HUES6 (cell line): ENCODE results near the gene AKR1C2.
"Not testable (repeated sequence)": the region's sequence is repeated elsewhere in the genome, so short reads cannot be mapped to it uniquely, and the experiment has no call there.

ENCODE experiments used
- H3K27ac ChIP-seq: 2 replicates; pipeline ENCODE4 v1.7.0; 2013; ENCODE audit warnings: low read depth, mild to moderate bottlenecking, low read length, inconsistent platforms
- H3K27me3 ChIP-seq: 2 replicates; pipeline ENCODE4 v1.6.1; 2013; ENCODE audit warnings: low read length; ENCODE audit not compliant: control insufficient read depth, insufficient read depth
- H3K36me3 ChIP-seq: 2 replicates; pipeline ENCODE4 v1.6.1; 2013; ENCODE audit warnings: low read length; ENCODE audit not compliant: control insufficient read depth, insufficient read depth
- H3K4me1 ChIP-seq: 2 replicates; pipeline ENCODE4 v1.6.1; 2013; ENCODE audit warnings: low read length; ENCODE audit not compliant: control insufficient read depth, insufficient read depth
- H3K4me3 ChIP-seq: 2 replicates; pipeline ENCODE4 v1.5.1; 2013; ENCODE audit warnings: low read depth, low read length
- H3K9ac ChIP-seq: one replicate; pipeline ENCODE4 v1.6.1; 2013; ENCODE audit warnings: mild to moderate bottlenecking, low read length
- H3K9me3 ChIP-seq: 2 replicates; pipeline ENCODE4 v1.6.1; 2013; ENCODE audit warnings: low read depth, low read length; ENCODE audit not compliant: control insufficient read depth, insufficient read depth

The AKR1C2 gene

GRCh38 chr10:4972369-4973142 is 31.1 kb downstream of the AKR1C2 start:
- H3K27ac ChIP-seq, H3K27me3 ChIP-seq, H3K36me3 ChIP-seq, H3K4me3 ChIP-seq, H3K4me1 ChIP-seq, H3K9ac ChIP-seq, H3K9me3 ChIP-seq: not testable (repeated sequence)

- H3K9ac ChIP-seq, H3K27ac ChIP-seq, H3K4me1 ChIP-seq, H3K27me3 ChIP-seq, H3K4me3 ChIP-seq, H3K36me3 ChIP-seq, H3K9me3 ChIP-seq: not testable (repeated sequence)
Measured at GRCh38 chr10:4970362-4970761, 33.3 kb downstream of the AKR1C2 start.

GRCh38 chr10:4969289-4969688 is 34.4 kb downstream of the AKR1C2 start:
- not testable (repeated sequence) for H3K27me3 ChIP-seq

GRCh38 chr10:4967189-4967588 is 36.5 kb downstream of the AKR1C2 start:
- H3K9ac ChIP-seq, H3K27me3 ChIP-seq, H3K9me3 ChIP-seq, H3K27ac ChIP-seq, H3K4me3 ChIP-seq, H3K4me1 ChIP-seq, H3K36me3 ChIP-seq: not testable (repeated sequence)

More at GRCh38 chr10:4969289-4969688, 34.4 kb downstream of the AKR1C2 start:
- not testable (repeated sequence) for H3K4me1 ChIP-seq, H3K36me3 ChIP-seq, H3K9me3 ChIP-seq, H3K27ac ChIP-seq, H3K9ac ChIP-seq, H3K4me3 ChIP-seq

GRCh38 chr10:4965763-4966162 is 37.9 kb downstream of the AKR1C2 start:
- not testable (repeated sequence) for H3K4me1 ChIP-seq, H3K36me3 ChIP-seq, H3K27ac ChIP-seq, H3K9me3 ChIP-seq, H3K4me3 ChIP-seq, H3K27me3 ChIP-seq, H3K9ac ChIP-seq

- H3K4me3 ChIP-seq, H3K9me3 ChIP-seq, H3K27ac ChIP-seq, H3K36me3 ChIP-seq, H3K9ac ChIP-seq, H3K27me3 ChIP-seq, H3K4me1 ChIP-seq: not testable (repeated sequence)
Measured at GRCh38 chr10:4963815-4964154, 39.9 kb downstream of the AKR1C2 start.

- H3K4me1 ChIP-seq, H3K36me3 ChIP-seq, H3K4me3 ChIP-seq, H3K27ac ChIP-seq, H3K9ac ChIP-seq, H3K9me3 ChIP-seq, H3K27me3 ChIP-seq: not testable (repeated sequence)
Measured at GRCh38 chr10:4962876-4963814, 40.5 kb downstream of the AKR1C2 start, which contains the start of gene AKR1C1. Gene AKR1C1 (plus strand): TSS chr10:4963415. CDS start chr10:4963445, 30 bp downstream.

GRCh38 chr10:4962308-4962707 is 41.3 kb downstream of the AKR1C2 start:
- not testable (repeated sequence) for H3K4me3 ChIP-seq, H3K4me1 ChIP-seq, H3K36me3 ChIP-seq, H3K9ac ChIP-seq, H3K9me3 ChIP-seq, H3K27ac ChIP-seq, H3K27me3 ChIP-seq

GRCh38 chr10:4961558-4961957 is 42.1 kb downstream of the AKR1C2 start:
- not testable (repeated sequence) for H3K36me3 ChIP-seq, H3K9ac ChIP-seq

GRCh38 chr10:4956955-4957645 is 46.6 kb downstream of the AKR1C2 start:
- not testable (repeated sequence) for H3K4me3 ChIP-seq, H3K4me1 ChIP-seq, H3K36me3 ChIP-seq, H3K27ac ChIP-seq, H3K9me3 ChIP-seq, H3K9ac ChIP-seq, H3K27me3 ChIP-seq

More at GRCh38 chr10:4961558-4961957, 42.1 kb downstream of the AKR1C2 start:
- not testable (repeated sequence) for H3K27ac ChIP-seq, H3K4me1 ChIP-seq, H3K4me3 ChIP-seq, H3K27me3 ChIP-seq, H3K9me3 ChIP-seq

GRCh38 chr10:4956088-4956487 is 47.6 kb downstream of the AKR1C2 start:
- H3K27me3 ChIP-seq, H3K9ac ChIP-seq, H3K4me1 ChIP-seq, H3K9me3 ChIP-seq, H3K36me3 ChIP-seq, H3K27ac ChIP-seq, H3K4me3 ChIP-seq: not testable (repeated sequence)
